ENCODE results near the gene USP24.

USP24 gene

GRCh38 chr1:55053265-55053954 lies 161.8 kb downstream of the USP24 start:
- DNase-seq (ENCODE audit: low read depth) = no peak

- no peak for DNase-seq (ENCODE audit: low read depth)
Measured at GRCh38 chr1:55052221-55053142, 162.7 kb downstream of the USP24 start.

DNA sequence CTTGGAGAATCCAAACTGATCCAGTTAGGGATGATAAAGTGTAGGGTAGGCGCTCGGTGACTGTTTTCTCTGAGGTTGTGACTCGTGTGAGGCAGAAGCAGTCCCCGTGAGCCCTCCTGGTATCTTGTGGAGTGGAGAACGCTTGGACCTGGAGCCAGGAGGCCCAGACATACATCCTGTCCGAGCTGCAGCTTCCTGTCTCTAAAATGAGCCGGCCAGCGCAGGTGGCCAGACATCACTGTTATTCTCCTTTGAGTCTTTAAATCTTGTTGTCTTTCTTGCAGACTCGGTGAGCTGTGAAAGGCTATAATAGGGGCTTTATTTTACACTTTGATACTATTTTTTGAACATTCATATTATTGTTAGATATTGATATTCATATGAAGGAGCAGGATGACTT lies 163.5 kb downstream of the USP24 start:
- no peak for DNase-seq (ENCODE audit: low read depth)

GRCh38 chr1:55051169-55051568 lies 164.0 kb downstream of the USP24 start:
- no peak for DNase-seq (ENCODE audit: low read depth)

- no peak for DNase-seq (ENCODE audit: low read depth)
Measured at GRCh38 chr1:55050283-55050682, 164.9 kb downstream of the USP24 start.

DNA sequence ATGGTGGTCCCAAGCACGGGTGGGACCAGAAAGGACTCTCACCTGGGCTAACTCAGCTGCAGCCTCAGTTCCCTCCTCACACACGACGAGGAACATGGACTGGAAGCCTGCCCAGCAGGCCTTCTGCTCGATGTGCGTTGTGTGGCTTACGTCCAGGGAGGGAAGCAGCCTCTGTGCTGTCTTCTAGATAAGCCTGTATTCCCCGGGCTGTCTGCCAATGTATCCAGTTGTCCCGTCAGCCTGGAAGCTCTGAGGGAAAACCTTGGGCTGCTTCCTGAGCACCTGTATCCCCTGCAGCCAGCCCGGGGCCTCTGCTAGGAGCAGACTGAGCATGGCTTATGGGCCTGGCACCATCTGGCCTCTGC lies 165.3 kb downstream of the USP24 start:
- DNase-seq (ENCODE audit: low read depth) = no peak

DNA sequence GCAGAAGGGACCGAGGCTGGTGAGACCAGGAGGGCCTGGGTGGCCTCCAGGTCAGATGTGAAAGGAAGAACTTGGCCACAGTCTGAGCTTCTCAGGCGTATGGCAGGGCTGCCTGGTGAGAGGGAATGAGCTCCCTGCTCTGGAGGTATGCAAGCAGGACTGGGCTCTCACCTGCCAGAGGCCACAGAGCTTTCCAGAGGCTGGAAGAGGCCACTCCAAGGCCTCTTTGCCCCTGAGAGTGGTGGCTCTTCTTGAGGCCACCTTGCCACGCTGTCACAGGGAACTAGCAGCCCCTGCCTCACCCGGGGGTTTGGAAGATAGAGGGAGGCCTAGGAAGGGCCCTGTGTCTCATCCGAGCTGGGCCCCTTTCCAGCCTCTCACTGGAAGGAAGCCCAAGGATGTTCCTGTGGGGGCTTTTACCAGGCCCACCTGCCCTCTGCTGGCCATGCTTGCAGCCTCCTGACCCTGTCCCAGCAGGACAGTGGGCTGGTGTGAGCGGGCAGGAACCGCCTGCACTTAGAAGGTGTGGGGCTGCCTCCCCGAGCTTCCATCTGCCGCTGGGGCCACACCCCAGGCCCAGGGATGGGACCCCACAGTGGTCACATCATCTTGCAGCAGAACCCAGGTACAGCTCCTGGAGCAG lies 165.8 kb downstream of the USP24 start:
- DNase-seq (ENCODE audit: low read depth) = no peak

- no peak for DNase-seq (ENCODE audit: low read depth)
Measured at GRCh38 chr1:55048453-55049270, 166.5 kb downstream of the USP24 start.

DNA sequence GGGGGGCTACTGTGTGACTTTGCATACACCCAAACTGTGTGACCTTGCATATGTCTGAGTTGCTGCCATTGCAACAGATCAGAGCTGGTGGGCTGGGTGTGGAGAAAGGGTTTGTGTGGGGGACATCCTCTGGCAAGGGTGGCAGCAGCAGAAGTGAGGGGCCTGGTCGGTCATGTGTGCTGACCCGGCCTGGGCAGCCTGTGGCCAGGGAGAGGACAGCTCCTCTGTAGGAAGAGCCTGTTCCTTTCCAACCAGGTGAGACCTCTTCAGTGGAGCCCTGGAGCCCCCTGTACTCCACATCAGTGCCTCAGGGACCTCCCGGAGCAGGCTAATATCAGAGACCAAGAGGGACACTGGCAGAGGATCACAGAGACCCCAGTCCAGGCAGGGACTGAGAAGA lies 167.6 kb downstream of the USP24 start:
- no peak for DNase-seq (ENCODE audit: low read depth)

GRCh38 chr1:55046871-55047270 lies 168.3 kb downstream of the USP24 start:
- no peak for DNase-seq (ENCODE audit: low read depth)

- DNase-seq (ENCODE audit: low read depth) = no peak
Measured at GRCh38 chr1:55045430-55045829, 169.7 kb downstream of the USP24 start.

DNA sequence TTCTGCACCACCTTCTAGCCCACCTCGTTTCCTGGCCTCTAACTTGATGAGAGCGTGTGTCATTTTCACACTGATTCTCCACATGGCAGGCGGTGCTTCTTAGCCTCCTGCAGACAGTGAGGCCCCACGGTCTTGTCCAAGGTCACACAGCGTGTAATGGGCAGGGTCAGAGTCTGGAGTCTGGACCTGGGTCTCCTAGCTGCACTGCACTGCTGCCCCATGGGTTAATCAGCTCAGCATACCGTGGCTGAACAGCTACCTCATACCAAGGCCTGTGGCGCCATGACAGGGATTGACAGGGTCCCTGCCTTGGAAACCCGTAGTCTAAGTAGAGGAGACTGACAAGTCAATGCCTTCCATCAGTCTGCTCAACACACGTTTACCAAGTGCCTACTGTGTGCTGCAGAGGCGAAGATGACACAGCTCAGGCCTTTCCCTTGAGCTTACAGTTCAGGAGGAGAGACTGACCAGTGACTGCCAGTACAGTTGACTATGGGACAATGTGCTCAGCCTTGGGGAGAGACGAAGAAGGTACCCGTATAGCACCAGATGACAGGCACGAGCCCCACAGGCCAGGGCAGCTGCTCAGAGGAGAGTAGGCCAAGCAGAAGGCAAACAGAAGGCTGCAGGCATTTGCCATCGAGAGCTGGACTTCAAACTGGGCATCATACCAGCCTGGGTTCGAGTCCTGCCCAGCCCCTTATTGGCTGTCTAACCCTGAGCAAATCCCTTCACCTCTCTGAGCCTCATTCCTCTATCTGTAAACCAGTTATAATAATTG lies 170.4 kb downstream of the USP24 start:
- no peak for DNase-seq (ENCODE audit: low read depth)

DNA sequence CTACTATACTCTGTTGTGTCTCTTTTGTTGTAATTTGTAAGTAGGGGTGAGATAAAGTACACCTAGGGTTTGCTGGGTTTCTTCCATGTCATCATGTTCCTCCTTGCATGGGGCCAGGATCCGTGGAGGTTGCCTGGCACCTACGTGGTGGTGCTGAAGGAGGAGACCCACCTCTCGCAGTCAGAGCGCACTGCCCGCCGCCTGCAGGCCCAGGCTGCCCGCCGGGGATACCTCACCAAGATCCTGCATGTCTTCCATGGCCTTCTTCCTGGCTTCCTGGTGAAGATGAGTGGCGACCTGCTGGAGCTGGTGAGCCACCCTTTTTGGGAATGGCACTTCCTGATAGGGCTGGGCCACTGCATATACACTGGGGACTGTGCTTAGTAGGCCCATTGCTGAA lies 171.4 kb downstream of the USP24 start:
- DNase-seq (ENCODE audit: low read depth) = no peak

- DNase-seq (ENCODE audit: low read depth) = no peak
Measured at GRCh38 chr1:55043011-55043410, 172.2 kb downstream of the USP24 start.

- DNase-seq (ENCODE audit: low read depth) = no peak
Measured at GRCh38 chr1:55041613-55042012, 173.6 kb downstream of the USP24 start.

- DNase-seq (ENCODE audit: low read depth) = no peak
Measured at GRCh38 chr1:55040933-55041494, 174.2 kb downstream of the USP24 start.

DNA sequence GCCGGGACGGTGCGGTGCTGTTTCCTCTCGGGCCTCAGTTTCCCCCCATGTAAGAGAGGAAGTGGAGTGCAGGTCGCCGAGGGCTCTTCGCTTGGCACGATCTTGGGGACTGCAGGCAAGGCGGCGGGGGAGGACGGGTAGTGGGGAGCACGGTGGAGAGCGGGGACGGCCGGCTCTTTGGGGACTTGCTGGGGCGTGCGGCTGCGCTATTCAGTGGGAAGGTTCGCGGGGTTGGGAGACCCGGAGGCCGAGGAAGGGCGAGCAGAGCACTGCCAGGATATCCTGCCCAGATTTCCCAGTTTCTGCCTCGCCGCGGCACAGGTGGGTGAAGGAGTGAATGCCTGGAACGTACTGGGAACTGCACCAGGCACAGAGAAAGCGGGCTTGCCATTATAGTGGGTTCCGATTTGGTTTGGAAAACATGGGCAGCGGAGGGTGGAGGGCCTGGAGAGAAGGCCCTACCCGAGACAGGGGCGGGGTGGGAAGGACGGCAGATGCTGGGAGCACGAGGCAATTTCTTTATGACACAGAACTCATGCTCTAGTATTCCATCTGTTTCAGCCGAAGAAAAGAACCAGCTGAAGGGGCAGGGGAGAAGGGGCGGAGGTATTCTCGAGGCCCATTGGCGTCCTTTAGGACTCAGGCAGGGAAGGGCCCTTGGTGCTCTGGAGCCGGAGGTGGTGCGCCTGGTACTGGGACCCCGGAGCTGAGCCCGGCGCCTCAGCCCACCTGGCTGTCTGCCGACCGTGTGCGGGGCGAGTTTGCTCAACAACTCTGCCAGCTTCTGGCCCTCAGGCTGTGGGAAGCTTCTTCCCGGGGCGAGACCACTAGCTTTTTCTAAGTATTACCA lies 174.9 kb downstream of the USP24 start:
- DNase-seq (ENCODE audit: low read depth) = no peak

- DNase-seq (ENCODE audit: low read depth) = no peak
Measured at GRCh38 chr1:55039342-55040082, 175.7 kb downstream of the USP24 start, which contains the start of gene PCSK9. Gene PCSK9, plus strand, starts transcription at chr1:55039548. Its CDS starts 290 bp downstream, at chr1:55039838.

GRCh38 chr1:55038974-55039341 lies 176.2 kb downstream of the USP24 start:
- no peak for DNase-seq (ENCODE audit: low read depth)
